ENCODE data around the gene MAP7. TPM values are rescaled to one million over a fixed set of nuclear protein-coding genes. Genes with fewer than 3 reads are reported as not detected.
A peak's percentile ranks its signal among the peaks of the same experiment; 100 is the strongest.

MAP7 gene
- total and polyA plus RNA-seq, 2 of the 13 experiments (the other 11 are each of a cell fraction or from before 2014, with no cell fraction given) = 0.04 TPM; not detected in 1

DNA sequence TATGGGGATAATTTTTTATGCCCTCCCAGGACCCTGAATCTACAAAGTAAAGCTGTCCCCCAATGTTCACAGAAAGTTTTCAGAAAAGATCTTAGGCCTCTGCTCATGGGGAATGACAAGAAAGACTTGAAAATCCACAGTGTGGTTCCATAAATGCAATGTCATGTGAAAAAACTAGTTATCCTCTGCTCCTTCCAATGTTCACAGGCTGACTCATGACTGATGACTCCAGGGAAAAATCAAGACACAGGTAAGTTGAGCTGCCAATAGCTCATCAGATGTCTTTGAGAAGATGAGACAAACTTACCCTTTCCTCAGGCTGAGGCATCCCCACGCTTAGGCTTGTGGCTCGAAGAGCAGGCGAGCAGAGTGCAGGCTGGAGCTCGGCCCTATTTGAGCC is 245.8 kb downstream of the MAP7 start:
- 31% methylated on average over 4 of the region's 4 CpGs for WGBS (ENCODE audit: low lambda C conversion rate)
- BruUV-seq (replicated peaks) = no TSS peak
- peaks cover 0 to 4% of the 10 kb centered on the region in 2 experiments; a peak in 2 of 5 replicates for H3K27me3 ChIP-seq (ENCODE audit: control insufficient read depth in 1 of 2, insufficient read depth in 2 of 2, low read length in 2 of 2)
- H4K20me1 ChIP-seq (ENCODE audit: insufficient read depth, low read length) = no peaks in the 10 kb centered on the region
- ChIA-PET CTCF (ENCODE audit: low intra/inter-chr PET ratio, low total read pairs) (no interaction called here), POLR2A (interaction anchor here (3.1 kb wide), 1 partner anchor 14 kb away, joined by 10 read pairs; the partner anchor contains the start of gene BCLAF1)
- no peak overlapping the region for H3K9ac ChIP-seq (ENCODE audit: insufficient read depth, low read depth, low read length)
- no peak overlapping the region for H2AFZ ChIP-seq (ENCODE audit: low read length)
- in situ Hi-C loops (cut with HindIII; ENCODE audit: extremely low pct_ligation_motif_present, low pct_unique_long_range_greater_than_20kb) (loop anchor here (25.0 kb wide), 1 partner anchor 767 kb away; no protein-coding TSS in a partner anchor), intact Hi-C loops (cut with micrococcal nuclease; ENCODE audit: unreplicated experiment) (no loop called here)
- no peak overlapping the region for H3K4me2 ChIP-seq (ENCODE audit: low read depth, low read length)
- H3K36me3 ChIP-seq (replicated peaks in 1 of 2; ENCODE audit: control insufficient read depth in 1 of 2, insufficient read depth in 2 of 2, low read length in 2 of 2) = no peaks in the 10 kb centered on the region
- no peaks in the 10 kb centered on the region for H3K79me2 ChIP-seq (ENCODE audit: insufficient read depth, low read length)
- no peaks in the 10 kb centered on the region for H3K4me1 ChIP-seq (ENCODE audit: insufficient read depth, low read length)
- H3K4me3 ChIP-seq (replicated peaks in 1 of 3; ENCODE audit: insufficient read depth in 1 of 3, low read depth in 2 of 3, low read length in 3 of 3) = no peak overlapping the region
- no peaks in the 10 kb centered on the region for H3K9me3 ChIP-seq (ENCODE audit: low read length)
- no peak for FAIRE-seq
- ATAC-seq = no peak
- TF ChIP-seq SP4 (CRISPR knock-in tag; IDR thresholded peaks at IDR 0.05) (no peak), ZMAT3 (CRISPR knock-in tag; conservative IDR thresholded peaks at IDR 0.05) (no peak), ZNF780A (CRISPR knock-in tag; IDR thresholded peaks at IDR 0.05) (no peak), HNF4G (IDR thresholded peaks at IDR 0.05; ENCODE audit: borderline replicate concordance, low read depth, low read length) (no peak), HNF4G (CRISPR knock-in tag; IDR thresholded peaks at IDR 0.05; ENCODE audit: borderline replicate concordance, low read depth) (no peak), NFE2L2 (IDR thresholded peaks at IDR 0.05; ENCODE audit: low read length) (0 out of 2 replicates have a peak, but pooled peaks have one; percentile 6), AKAP8 (CRISPR knock-in tag; IDR thresholded peaks at IDR 0.05) (no peak), IRX3 (CRISPR knock-in tag; IDR thresholded peaks at IDR 0.05; ENCODE audit: borderline replicate concordance, low read depth) (no peak), ZNF317 (CRISPR knock-in tag; IDR thresholded peaks at IDR 0.05) (no peak), EP300 (IDR thresholded peaks at IDR 0.05; ENCODE audit: low read depth in 2 of 2, low read length in 2 of 2) (no peak), EP300 (CRISPR knock-in tag; IDR thresholded peaks at IDR 0.05; ENCODE audit: borderline replicate concordance) (no peak), NKX3-1 (CRISPR knock-in tag; IDR thresholded peaks at IDR 0.05) (no peak), ZSCAN22 (CRISPR knock-in tag; IDR thresholded peaks at IDR 0.05) (no peak), MAFK (conservative IDR thresholded peaks at IDR 0.05 in 1 of 2, IDR thresholded peaks at IDR 0.05 in 1 of 2; ENCODE audit: low read length in 2 of 2) (peak in 1 of 2 experiments; percentile 19; a peak in 1 of 4 replicates)
- TF ChIP-seq, protein P1, sequence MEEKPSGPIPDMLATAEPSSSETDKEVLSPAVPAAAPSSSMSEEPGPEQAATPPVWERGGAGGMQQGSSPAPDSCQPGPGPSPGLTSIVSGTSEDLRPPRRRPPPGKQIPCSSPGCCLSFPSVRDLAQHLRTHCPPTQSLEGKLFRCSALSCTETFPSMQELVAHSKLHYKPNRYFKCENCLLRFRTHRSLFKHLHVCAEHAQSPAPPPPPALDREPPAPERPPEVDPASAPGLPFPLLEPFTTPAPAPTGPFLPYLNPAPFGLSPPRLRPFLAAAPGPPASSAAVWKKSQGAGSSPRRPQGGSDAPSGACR (CRISPR knock-in tag; IDR thresholded peaks at IDR 0.05) = no peak
- TF ChIP-seq, protein P2, sequence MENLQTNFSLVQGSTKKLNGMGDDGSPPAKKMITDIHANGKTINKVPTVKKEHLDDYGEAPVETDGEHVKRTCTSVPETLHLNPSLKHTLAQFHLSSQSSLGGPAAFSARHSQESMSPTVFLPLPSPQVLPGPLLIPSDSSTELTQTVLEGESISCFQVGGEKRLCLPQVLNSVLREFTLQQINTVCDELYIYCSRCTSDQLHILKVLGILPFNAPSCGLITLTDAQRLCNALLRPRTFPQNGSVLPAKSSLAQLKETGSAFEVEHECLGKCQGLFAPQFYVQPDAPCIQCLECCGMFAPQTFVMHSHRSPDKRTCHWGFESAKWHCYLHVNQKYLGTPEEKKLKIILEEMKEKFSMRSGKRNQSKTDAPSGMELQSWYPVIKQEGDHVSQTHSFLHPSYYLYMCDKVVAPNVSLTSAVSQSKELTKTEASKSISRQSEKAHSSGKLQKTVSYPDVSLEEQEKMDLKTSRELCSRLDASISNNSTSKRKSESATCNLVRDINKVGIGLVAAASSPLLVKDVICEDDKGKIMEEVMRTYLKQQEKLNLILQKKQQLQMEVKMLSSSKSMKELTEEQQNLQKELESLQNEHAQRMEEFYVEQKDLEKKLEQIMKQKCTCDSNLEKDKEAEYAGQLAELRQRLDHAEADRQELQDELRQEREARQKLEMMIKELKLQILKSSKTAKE (CRISPR knock-in tag; IDR thresholded peaks at IDR 0.05; ENCODE audit: borderline replicate concordance) = no peak
- TF ChIP-seq, protein P3, sequence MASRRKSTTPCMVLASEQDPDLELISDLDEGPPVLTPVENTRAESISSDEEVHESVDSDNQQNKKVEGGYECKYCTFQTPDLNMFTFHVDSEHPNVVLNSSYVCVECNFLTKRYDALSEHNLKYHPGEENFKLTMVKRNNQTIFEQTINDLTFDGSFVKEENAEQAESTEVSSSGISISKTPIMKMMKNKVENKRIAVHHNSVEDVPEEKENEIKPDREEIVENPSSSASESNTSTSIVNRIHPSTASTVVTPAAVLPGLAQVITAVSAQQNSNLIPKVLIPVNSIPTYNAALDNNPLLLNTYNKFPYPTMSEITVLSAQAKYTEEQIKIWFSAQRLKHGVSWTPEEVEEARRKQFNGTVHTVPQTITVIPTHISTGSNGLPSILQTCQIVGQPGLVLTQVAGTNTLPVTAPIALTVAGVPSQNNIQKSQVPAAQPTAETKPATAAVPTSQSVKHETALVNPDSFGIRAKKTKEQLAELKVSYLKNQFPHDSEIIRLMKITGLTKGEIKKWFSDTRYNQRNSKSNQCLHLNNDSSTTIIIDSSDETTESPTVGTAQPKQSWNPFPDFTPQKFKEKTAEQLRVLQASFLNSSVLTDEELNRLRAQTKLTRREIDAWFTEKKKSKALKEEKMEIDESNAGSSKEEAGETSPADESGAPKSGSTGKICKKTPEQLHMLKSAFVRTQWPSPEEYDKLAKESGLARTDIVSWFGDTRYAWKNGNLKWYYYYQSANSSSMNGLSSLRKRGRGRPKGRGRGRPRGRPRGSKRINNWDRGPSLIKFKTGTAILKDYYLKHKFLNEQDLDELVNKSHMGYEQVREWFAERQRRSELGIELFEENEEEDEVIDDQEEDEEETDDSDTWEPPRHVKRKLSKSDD (CRISPR knock-in tag; IDR thresholded peaks at IDR 0.05; ENCODE audit: low read depth) = no peak
- DNase-seq (ENCODE audit: low spot score) = no peak
- no peak overlapping the region for H3K27ac ChIP-seq (ENCODE audit: extremely low read length, insufficient read depth, low read length)

Measured in HepG2 (cell line).